Thyroid gland (tissue), 4 donors: ENCODE data around the gene CCDC7.

Experiments
- CTCF ChIP-seq, 6 experiments: fragments of 200-600 bp in 3 of 6; fragments of 450-650 bp in 3 of 6; sonication (generic) in 3 of 6; IDR thresholded peaks; one replicate each; pipeline ENCODE4 v1.5.1; 2016 to 2019; ENCODE audit warnings: antibody characterized with exemption in 6 of 6, mild to moderate bottlenecking in 2 of 6, inconsistent platforms in 1 of 6, moderate library complexity in 1 of 6
- POLR2A ChIP-seq, 2 donors: fragments of 450-650 bp; IDR thresholded peaks; one replicate each; pipeline ENCODE4 v1.6.1; 2017; ENCODE audit warnings: antibody characterized with exemption in 2 of 2, mild to moderate bottlenecking in 2 of 2, moderate library complexity in 1 of 2

GRCh38 chr10:32445740-32446535 lies at the start of gene CCDC7:
- TF ChIP-seq CTCF (IDR thresholded peaks at IDR 0.05) (peak in 2 of 6 experiments; percentile 50 to 54), POLR2A (IDR thresholded peaks at IDR 0.05) (peak in 1 of 2 donors; percentile 90)
